ENCODE data around the gene SLC35G1. TPM values are rescaled to one million over a fixed set of nuclear protein-coding genes. Genes with fewer than 3 reads are reported as not detected.

Gene SLC35G1, protein sequence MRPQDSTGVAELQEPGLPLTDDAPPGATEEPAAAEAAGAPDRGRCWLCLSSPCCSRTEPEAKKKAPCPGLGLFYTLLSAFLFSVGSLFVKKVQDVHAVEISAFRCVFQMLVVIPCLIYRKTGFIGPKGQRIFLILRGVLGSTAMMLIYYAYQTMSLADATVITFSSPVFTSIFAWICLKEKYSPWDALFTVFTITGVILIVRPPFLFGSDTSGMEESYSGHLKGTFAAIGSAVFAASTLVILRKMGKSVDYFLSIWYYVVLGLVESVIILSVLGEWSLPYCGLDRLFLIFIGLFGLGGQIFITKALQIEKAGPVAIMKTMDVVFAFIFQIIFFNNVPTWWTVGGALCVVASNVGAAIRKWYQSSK
- 5.6 and 5.8 TPM in 2 replicates for total RNA-seq

DNA sequence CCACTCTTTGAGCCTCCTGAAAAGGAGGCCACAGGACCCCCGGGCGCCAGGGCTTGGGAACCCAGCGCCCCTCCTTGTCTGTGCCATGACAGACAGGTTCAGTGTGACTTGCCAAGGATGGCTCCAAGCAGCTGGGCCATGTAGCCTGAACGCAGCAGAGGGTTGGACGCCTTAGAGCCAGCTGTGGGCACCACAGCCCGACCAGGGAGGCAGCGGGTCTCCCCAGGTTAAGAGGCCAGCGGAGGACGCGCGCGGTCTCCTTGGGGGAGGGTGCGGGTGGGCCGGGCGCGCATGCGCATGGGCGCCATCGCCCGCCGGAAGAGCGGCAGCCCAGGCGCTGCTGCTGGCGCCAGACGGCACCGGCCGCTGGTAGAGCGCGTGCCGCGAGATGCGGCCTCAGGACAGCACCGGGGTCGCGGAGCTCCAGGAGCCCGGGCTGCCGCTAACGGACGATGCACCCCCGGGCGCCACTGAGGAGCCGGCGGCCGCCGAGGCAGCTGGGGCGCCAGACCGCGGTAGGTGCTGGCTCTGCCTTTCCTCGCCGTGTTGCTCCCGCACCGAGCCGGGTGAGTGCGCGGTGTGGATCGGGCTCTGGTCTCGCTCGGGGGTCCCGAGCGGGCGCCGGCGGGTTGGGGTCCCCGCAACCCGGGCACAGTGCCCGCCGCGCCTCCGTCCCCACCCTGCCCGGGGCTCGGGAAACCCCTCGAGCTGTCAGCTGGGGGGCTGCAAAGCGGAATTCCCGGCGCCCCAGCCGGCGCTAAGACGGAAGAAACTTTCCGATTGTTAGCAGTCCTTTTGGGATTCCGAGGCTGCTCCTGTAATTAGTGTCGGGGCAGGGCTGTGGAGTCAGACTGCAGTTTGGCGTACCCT, at the start of gene SLC35G1:
Gene SLC35G1 (plus strand): TSS at position 333 of the 870 bp plus-strand sequence. CDS start 56 bp downstream, at position 389.
- H3K27ac Mint-ChIP-seq, result peak within 1 kb of the TSS; percentile 57
- H3K9me3 Mint-ChIP-seq, result no peaks in the 10 kb centered on the region

DNA sequence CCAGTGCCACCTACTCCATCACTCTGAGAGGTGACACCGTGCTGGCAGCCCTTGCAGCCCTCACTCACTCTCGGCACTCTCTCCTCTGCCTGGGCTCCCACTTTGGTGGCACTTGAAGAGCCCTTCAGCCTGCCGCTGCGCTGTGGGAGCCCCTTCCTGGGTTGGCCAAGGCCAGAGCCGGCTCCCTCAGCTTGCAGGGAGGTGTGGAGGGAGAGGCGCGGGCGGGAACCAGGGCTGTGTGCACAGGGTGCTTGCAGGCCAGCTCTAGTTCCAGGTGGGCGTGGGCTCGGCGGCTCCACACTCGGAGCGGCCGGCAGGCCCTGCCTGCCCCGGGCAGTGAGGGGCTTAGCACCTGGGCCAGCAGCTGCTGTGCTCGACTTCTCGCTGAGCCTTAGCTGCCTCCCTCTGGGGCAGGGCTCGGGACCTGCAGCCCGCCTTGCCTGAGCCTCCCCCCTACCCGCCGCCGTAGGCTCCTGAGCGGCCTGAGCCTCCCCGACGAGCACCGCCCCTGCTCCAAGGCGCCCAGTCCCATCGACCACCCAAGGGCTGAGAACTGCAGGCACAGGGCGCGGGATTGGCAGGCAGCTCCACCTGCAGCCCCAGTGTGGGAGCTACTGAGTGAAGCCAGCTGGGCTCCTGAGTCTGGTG, 48.7 kb upstream of the SLC35G1 start:
- intact Hi-C loops (cut with micrococcal nuclease), result no loop called here
- no peaks in the 10 kb centered on the region for H3K27me3 Mint-ChIP-seq (ENCODE audit: insufficient read depth)
- DNase-seq (ENCODE audit: low spot score), result no peak
- no peaks in the 10 kb centered on the region for H3K36me3 Mint-ChIP-seq (ENCODE audit: low read depth)
- no peaks in the 10 kb centered on the region for H3K4me1 Mint-ChIP-seq (ENCODE audit: low read depth)
- no peak overlapping the region for H3K4me3 Mint-ChIP-seq
- H3K27ac Mint-ChIP-seq, result no peak overlapping the region
- H3K9me3 Mint-ChIP-seq, result no peaks in the 10 kb centered on the region

More for the DNA sequence above, at the start of gene SLC35G1:
- Mint-ChIP-seq H3K4me3 (peak within 1 kb of the TSS; percentile 85), H3K36me3 (ENCODE audit: low read depth) (peaks cover 3% of the 10 kb centered on the region), H3K4me1 (ENCODE audit: low read depth) (peaks cover 40% of the 10 kb centered on the region), H3K27me3 (ENCODE audit: insufficient read depth) (peaks cover 6% of the 10 kb centered on the region)
- peak; percentile 57 for DNase-seq (ENCODE audit: low spot score)
- intact Hi-C loops (cut with micrococcal nuclease), result loop anchor here (1.0 to 10.0 kb wide), 5 partner anchors 192 to 1047 kb away; partner anchors contain the start of genes CEP55, EXOC6, FRA10AC1 and NOC3L

DNA sequence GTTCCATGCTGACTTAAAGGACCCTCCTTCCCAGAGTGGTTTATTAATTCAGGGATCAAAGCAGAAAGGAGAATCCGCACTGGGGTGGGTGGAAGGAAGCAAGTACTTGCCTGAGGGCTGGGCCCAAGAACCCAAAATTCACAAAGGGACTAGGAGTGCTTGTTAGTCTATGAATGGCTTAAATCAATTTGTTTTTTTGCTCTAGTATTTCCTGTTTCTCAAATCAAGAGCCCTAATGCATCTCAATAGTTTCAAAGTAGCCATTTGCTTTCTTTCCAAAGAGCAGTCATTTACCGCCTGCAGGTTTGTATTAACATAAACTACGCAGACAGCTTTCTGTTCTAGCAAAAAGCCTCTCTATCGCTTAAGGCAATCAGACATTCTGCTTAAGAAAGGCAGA, 44.2 kb upstream of the SLC35G1 start:
- Mint-ChIP-seq H3K27me3 (ENCODE audit: insufficient read depth) (no peaks in the 10 kb centered on the region), H3K36me3 (ENCODE audit: low read depth) (no peaks in the 10 kb centered on the region), H3K27ac (no peak overlapping the region), H3K4me3 (no peak overlapping the region), H3K9me3 (no peaks in the 10 kb centered on the region), H3K4me1 (ENCODE audit: low read depth) (no peaks in the 10 kb centered on the region)
- intact Hi-C loops (cut with micrococcal nuclease), result no loop called here
- no peak for DNase-seq (ENCODE audit: low spot score)

DNA sequence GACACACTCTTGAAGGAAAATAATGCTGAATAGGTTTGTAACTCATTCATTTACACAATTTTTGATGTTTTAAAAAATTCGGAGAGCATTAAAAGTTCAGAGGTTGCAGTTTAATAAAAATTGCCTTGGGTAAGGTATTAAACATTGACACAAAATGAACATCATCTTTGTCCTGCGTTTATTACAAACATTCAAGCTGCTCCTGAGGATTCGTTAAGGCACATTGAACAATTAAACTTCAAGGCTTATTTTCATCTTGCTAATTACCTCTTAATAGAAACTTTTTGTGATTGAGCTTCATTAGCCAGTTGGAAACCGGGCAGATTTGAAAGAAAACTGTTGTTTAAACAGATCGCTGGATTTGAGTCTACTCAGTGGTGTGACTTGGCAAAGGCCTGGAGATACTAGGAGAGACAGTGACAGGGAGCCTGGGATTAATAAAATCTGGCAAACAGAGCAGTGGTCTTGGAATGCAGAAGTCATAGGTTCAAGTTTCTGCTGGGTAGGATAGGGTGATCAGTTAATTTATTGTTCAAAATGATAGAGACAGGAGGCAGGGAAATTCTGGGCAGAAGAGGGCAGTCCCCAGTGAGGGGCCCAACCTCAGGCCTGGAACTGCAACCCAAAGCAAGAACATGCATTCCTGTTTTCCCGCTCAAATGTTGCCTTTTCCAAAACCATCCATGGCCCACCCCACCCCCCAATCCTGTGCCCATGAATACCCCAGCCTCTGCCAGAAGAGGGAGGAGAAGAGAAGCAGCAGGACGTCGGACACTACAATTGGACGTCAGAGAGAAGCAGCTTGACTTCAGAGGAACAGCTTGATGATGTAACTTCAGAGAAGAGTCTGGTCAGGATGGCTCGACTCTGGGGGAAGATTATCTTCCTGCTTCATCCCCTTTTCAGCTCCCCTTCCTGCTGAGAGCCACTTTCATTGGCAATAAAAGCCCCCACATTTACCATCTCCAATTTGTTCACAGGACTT, 43.5 kb upstream of the SLC35G1 start:
- no peak overlapping the region for H3K27ac Mint-ChIP-seq
- no peaks in the 10 kb centered on the region for H3K27me3 Mint-ChIP-seq (ENCODE audit: insufficient read depth)
- no peaks in the 10 kb centered on the region for H3K9me3 Mint-ChIP-seq
- no peaks in the 10 kb centered on the region for H3K36me3 Mint-ChIP-seq (ENCODE audit: low read depth)
- no peaks in the 10 kb centered on the region for H3K4me1 Mint-ChIP-seq (ENCODE audit: low read depth)
- intact Hi-C loops (cut with micrococcal nuclease), result no loop called here
- H3K4me3 Mint-ChIP-seq, result no peak overlapping the region
- DNase-seq (ENCODE audit: low spot score), result no peak

DNA sequence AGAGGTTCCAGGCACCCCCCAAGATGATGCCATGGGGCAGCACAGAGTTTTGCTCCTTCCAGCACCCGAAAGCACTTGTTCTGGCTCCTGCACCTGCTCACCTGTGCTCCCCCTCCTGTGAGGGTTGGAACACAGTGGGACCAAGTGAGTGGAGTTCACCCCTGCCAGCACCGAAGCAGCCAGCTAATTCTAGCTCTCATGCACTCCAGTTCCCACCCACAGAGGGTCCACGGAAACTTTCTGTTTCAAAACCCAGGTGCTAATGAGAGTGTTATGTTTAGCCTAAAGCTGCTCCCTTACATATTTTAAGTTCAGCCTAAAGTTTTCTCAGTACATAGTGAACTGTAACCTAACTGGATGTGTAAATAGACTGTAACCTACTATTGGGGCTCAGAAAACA, 42.6 kb upstream of the SLC35G1 start:
- no peak for DNase-seq (ENCODE audit: low spot score)
- Mint-ChIP-seq H3K4me1 (ENCODE audit: low read depth) (no peaks in the 10 kb centered on the region), H3K36me3 (ENCODE audit: low read depth) (no peaks in the 10 kb centered on the region), H3K27ac (no peak overlapping the region), H3K27me3 (ENCODE audit: insufficient read depth) (no peaks in the 10 kb centered on the region), H3K9me3 (no peaks in the 10 kb centered on the region), H3K4me3 (no peak overlapping the region)
- intact Hi-C loops (cut with micrococcal nuclease), result no loop called here

DNA sequence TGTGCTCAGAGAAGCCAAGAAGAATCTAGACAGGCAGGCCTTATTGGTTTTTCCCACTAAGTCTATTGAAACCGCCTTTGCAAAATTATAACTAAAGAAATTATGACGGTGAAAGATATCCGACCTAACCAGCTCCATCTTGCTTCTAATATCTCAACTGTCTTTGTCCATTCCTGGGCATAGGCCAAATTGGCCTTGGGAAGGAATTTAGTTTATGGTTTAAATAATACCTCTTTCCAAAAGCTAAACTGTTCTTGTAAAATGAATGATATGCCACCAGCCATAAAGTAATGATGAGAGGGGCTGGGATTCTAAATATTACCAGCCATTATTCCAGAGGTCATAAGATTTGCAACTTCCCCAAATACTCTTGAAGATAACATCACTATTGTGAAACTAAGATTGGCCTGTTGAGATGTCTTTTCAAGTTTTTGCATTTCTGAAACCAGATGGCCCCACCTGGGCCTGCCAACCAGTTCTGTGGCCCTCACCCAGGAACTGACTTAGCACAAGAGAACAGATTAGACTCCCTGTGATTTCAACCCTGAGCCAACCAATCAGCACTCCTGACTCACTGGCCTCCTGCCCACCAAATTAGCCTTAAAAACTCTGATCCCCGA, 41.2 kb upstream of the SLC35G1 start:
- Mint-ChIP-seq H3K4me3 (no peak overlapping the region), H3K9me3 (no peaks in the 10 kb centered on the region), H3K27me3 (ENCODE audit: insufficient read depth) (no peaks in the 10 kb centered on the region), H3K4me1 (ENCODE audit: low read depth) (no peaks in the 10 kb centered on the region), H3K36me3 (ENCODE audit: low read depth) (no peaks in the 10 kb centered on the region), H3K27ac (no peak overlapping the region)
- intact Hi-C loops (cut with micrococcal nuclease), result no loop called here
- no peak for DNase-seq (ENCODE audit: low spot score)

DNA sequence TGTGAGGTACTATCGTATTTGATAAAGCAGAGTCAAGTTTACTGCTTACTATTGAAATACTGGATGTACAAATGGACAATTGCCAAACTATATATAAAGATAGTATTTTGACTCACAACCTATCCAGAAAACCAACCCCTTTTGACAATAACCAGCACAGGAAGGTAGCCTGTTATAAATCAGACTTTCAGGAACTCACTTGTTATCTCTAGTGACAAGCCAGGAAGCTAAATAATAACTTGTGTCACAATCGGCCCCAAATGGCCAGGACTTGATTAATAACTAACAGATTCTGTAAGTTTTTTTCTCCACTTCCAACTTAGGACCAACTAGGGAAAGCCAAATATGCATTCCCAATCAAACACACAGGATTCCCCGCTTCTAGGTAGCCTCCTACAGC, 38.8 kb upstream of the SLC35G1 start:
- DNase-seq (ENCODE audit: low spot score), result no peak
- Mint-ChIP-seq H3K36me3 (ENCODE audit: low read depth) (no peaks in the 10 kb centered on the region), H3K27ac (no peak overlapping the region), H3K4me3 (no peak overlapping the region), H3K9me3 (no peaks in the 10 kb centered on the region), H3K4me1 (ENCODE audit: low read depth) (no peaks in the 10 kb centered on the region), H3K27me3 (ENCODE audit: insufficient read depth) (peaks cover 4% of the 10 kb centered on the region)
- intact Hi-C loops (cut with micrococcal nuclease), result no loop called here

DNA sequence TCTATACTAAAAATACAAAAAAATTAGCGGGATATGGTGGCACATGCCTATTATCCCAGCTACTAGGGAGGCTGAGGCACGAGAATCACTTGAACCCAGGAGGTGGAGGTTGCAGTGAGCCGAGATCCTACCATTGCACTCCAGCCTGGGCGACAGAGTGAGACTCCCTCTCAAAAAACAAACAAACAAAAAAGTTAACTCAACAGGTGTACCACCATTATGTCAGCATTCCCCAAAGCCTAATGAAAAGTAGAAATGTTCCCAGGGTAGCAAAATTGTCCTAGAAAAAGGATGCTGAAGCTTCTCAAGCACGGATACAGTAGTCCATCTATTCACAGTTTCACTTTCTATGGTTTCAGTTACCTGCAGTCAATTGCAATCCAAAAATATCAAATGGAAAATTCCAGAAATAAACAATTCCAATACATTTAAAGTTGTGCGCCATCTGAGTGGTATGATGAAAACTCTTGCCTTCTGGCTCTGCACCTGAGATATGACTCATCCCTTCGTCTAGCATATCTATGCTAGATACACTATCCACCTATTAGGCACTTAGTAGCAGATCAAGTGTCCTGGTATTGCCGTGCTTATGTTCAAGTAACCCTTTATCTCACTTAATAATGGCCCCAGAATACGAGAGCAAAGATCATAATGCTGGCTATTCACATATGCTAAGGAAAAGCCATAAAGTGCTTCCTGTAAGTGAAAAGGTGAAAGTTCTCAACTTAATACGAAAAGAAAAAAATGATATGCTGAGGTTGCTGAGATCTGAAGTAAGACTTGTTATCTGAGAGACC, 37.2 kb upstream of the SLC35G1 start:
- intact Hi-C loops (cut with micrococcal nuclease), result no loop called here
- no peak overlapping the region for H3K4me3 Mint-ChIP-seq
- no peak overlapping the region for H3K27ac Mint-ChIP-seq
- H3K27me3 Mint-ChIP-seq (ENCODE audit: insufficient read depth), result peaks cover 4% of the 10 kb centered on the region
- no peaks in the 10 kb centered on the region for H3K36me3 Mint-ChIP-seq (ENCODE audit: low read depth)
- no peaks in the 10 kb centered on the region for H3K4me1 Mint-ChIP-seq (ENCODE audit: low read depth)
- no peak for DNase-seq (ENCODE audit: low spot score)
- H3K9me3 Mint-ChIP-seq, result no peaks in the 10 kb centered on the region

DNA sequence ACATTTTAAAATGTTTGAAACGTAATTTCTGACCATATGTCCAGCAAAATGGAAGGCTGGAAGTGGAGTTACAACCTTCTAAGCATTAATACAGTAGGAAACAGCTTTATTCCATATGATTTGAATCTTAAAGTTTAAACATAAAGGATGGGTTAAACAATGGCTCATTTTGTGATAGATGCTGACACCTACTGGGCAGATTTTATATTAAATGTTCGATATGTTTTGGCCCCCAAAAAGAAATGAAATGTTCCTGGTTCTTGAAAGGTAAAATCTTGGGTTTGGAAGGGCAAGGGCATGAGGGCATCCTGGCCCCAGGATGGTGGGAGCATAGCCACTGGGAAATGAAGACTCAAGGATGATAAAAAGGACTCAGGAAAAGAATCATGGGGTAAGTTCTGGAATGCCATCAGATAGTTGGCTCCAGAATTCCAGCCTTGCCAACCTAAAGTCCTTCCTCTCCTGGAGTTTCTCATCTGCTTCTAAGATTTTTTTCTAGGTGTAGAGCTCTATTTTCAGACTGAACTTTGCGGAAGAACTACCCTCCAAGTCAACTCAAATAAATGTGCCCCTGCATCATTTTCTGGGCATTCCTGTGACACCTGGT, 34.6 kb upstream of the SLC35G1 start:
- Mint-ChIP-seq H3K36me3 (ENCODE audit: low read depth) (no peaks in the 10 kb centered on the region), H3K4me1 (ENCODE audit: low read depth) (no peaks in the 10 kb centered on the region), H3K27me3 (ENCODE audit: insufficient read depth) (peaks cover 7% of the 10 kb centered on the region), H3K4me3 (no peak overlapping the region), H3K9me3 (no peaks in the 10 kb centered on the region), H3K27ac (no peak overlapping the region)
- DNase-seq (ENCODE audit: low spot score), result no peak
- intact Hi-C loops (cut with micrococcal nuclease), result loop anchor here (2.0 kb wide), 1 partner anchor 304 kb away; no protein-coding TSS in a partner anchor

DNA sequence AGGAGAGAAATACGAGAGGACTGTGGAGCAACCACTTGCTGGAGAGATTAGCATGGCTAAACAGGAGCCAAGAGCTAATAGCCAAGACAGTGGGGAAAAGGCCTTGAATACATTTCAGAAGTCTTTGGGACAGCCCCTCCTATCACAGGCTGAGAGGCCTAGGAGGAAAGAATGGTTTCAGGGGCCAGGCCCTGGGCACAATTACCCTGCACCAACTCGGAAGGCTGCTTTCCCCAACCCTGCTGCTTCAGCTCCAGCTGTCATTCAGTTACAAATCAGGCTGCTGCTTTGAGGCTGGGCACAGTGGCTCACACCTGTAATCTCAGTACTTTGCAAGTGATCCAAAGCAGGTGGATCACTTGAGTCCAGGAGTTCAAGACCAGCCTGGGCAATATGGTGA, 32.0 kb upstream of the SLC35G1 start:
- Mint-ChIP-seq H3K36me3 (ENCODE audit: low read depth) (no peaks in the 10 kb centered on the region), H3K4me3 (no peak overlapping the region), H3K4me1 (ENCODE audit: low read depth) (no peaks in the 10 kb centered on the region), H3K9me3 (no peaks in the 10 kb centered on the region), H3K27me3 (ENCODE audit: insufficient read depth) (peaks cover 12% of the 10 kb centered on the region), H3K27ac (no peak overlapping the region)
- DNase-seq (ENCODE audit: low spot score), result no peak
- intact Hi-C loops (cut with micrococcal nuclease), result no loop called here
